Stimulated activated CD4-positive, alpha-beta T cell treated with anti-CD3 and anti-CD28 coated beads, Interleukin-2, amount 100 ng/mL, for 4 hours (primary cell): ENCODE data around the gene IL17C.

Experiments
- DNase-seq: peaks from one replicate; pipeline ENCODE4 v3.0.0-alpha.2; 2020; ENCODE audit warnings: low read depth

IL17C gene

DNA sequence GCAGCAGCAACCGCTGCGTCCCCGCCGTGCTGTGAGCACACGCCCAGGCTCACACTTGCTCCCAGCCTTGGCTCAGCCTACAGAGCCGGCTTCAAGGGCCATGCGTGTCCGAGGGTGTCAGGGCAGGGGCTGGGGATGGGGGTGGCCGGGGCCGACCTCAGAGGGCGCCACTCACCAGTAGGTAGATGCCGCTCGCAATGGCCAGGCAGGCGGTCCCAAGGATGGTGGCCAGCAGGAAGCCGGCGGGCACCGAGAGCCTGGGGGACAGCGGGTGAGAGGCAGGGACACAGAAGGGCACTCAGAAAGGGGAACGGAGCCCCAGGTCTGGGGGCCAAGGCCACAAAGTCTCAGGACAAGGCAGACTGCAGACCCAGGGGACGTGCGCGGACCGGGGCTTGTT lies 7.6 kb downstream of the IL17C start:
- no peak for DNase-seq

DNA sequence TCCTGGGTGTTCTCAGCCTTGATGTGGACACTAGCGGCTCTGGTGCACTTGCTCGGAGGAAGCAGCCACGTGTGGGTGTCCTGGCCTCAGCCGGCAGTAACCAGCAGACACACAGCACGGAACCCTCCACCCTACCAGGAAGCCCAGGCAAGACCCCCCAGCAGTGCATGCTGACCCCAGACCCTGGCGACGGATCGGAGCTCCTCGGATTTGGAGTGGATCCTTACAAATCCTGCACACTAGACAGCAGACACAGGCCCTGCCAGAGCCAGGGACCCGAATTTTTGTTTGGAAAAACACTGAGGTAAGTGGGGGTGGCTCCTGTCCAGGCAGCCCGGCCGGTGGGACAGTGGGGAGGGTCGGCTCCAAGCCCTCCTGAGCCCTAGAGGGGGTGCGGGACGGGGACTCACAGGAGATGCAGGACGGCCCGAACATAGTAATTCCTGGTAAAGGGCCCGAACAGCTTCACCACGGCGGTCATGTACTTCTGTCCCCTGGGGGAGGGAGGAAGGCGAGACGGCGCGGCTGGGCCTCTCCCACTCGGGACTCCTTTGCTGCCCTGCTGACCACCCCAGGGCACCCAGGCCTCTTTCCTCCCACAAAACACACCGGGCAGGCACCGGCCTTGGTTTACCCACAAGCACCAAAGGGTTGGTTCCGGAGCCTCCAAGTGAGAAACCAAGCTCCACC lies 8.1 kb downstream of the IL17C start:
- DNase-seq = no peak

DNA sequence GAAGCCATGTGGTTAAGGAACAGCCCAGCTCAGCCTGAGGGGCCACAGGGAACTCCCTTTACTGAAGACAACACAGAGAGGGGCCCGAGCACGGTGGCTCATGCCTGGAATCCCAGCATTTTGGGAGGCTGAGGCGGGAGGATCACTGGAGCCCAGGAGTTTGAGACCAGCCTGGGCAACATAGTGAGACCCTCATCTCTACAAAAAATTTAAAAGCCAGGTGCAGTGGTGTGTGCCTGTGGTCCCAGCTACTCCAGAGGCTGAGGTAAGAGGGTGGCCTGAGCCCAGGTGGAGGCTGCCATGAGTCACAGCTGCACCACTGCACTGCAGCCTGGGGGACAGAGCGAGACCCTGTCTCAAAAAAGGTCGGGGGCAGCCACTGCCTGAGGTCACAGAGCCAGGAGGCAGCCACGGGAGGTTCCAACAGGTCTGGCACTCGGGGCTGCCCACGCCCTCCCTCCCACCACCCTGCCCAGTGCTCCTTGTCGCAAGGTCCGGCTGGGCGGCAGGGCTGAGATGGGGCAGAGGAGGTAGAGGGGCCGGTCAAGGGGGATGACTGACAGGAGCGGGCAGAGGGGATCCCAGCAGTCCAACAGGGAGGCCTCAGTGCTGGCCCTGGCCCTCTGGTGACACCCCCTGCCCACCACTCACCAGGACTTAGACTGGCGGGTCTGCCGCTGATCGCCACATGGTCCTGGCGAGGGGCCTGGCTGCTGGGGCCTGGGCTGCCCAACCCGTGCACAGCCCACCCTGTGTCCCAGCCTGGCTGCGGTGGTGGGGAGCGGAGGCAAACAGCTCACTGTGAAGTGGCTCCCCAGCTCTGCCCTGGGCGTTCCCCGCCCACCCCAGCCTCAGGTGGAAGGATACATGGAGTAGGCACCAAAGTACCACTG lies 9.1 kb downstream of the IL17C start:
- no peak for DNase-seq

DNA sequence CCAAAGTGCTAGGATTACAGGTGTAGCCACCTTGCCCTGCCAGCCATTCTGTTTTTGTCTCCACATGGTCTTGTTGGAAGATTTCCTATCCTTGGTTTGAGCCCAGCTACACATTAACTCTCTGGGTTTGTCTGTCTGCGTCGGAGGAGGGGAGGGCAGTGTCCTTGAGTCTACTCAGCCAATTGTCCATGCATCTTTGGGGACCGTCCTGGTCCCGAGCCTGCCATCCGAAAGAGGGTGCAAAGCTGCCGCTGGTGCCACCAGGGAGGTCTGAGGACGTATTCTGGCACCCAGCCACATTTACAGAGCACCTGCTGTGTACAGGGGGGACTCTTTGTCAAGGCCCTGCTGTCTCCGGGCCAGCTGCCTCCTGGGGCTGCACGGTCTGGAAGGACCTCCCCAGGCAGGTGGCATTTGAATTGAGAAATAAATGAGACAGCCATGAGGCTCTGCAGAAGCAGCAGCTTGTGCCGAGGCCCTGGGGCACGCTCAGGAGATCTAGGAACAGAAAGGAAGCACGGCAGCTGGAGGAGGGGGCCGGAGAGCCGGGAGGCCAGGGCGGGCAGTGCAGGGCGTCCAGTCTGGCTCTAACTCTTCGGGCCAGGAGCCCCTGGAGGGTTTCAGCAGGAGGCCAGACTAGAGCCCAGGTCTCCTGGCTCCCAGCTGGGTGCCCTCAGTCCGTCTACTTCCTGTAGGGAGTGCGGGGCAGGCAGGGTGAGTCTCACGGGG lies 11.0 kb downstream of the IL17C start:
- no peak for DNase-seq

DNA sequence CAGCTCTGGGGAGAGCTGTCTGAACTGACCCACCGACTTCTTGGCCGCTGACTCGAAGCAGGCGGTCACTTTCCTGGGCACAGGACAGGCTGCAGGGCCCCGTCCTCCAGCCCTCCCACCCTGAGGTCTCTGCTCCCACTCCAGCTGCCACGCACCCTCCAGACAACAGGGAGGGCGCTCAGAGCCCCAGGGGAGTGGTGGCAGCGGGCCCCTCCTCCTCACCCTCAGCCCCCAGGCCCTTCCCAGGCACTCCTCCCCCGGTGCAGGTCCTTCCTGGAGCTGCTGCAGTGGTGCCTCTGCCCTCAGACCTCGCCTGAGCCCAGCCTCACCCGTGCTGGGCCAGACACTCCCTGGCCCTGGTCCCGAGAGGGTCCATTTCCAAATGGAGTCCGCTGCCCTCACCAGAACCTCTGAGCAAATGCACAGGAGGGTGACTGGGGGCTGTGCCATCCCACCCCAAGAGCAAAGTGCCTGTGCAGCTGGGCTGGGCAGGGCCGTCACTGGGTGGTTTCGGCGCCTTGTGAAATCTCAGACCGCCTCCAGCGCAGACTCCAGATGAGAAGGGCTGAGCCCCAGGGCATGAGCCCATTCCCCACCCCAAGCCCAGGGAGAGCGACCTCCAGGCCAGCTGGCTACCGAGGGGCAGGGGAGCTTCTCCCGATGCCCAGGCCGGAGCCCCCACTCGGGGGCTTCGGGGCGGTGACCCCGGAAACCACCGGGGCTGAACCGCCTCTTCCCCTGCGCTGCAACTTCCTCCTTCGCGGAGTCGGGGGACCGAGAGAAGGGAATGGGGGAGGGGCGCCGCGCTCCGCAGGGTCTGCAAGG lies 11.8 kb downstream of the IL17C start:
- no peak for DNase-seq

DNA sequence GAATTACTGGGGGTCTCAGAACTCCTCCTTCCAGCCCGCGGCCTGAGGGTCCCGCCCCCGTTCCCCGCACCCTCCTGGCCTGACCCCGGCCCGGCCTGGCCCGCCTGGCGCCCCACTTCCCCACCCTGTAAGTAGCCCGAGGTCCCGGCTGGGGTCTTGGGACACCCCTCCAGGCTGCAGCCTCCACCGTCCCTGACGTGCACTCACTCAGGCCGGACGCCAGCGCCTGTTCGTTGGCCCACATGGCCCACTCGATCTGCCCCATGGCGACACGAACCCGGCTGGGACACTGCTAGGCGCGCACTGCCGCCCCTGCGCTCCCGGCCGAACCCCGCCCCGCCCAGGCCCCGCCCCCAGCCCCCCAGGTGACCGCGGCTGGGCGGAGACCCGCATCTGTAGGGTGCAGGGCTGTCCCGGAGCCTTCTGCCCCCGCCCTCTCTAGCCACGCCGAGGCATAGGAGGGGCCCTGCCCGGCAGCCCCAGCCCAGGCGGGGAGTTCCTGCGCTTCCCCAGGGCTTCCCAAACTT lies 12.4 kb downstream of the IL17C start, which contains the start of gene CYBA:
Gene CYBA, minus strand, starts transcription at position 305 of the 527 bp plus-strand sequence. Its CDS starts 40 bp downstream, at position 265.
- DNase-seq = peak; percentile 58

DNA sequence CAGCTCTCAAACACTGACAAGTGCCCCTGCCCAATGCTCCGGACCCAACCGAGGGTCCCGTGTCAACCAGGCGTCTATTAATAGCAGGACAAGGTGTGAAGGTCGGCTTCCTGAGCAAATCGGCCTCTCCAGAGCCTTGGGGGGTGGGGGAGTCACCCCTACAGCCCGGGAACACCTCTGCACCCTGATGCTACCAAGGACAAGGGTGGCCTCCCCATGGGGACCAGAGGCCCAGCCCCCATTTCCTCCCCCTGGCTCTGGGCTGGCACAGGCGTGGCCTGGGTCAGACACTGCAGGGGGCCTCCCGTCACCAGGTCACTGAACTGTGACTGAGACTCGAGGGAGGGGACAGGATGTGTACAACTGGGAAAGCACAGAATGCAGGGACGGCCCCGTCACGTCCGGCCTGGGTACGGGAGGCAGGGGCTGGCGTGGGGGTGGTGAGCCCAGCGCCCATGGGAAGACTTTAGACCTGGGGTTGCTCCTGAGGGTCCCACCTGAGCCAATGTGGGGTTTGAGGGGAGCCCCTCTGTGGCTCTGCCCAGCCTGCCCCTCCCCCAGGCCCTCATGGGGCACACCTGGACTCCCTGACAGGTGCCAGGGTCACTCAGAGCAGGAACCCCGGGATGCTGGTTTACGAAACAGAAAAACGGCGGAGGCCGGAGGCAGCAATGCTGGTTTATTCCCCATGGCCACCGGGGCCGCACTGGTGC lies 13.1 kb downstream of the IL17C start:
- peak; percentile 49 for DNase-seq

DNA sequence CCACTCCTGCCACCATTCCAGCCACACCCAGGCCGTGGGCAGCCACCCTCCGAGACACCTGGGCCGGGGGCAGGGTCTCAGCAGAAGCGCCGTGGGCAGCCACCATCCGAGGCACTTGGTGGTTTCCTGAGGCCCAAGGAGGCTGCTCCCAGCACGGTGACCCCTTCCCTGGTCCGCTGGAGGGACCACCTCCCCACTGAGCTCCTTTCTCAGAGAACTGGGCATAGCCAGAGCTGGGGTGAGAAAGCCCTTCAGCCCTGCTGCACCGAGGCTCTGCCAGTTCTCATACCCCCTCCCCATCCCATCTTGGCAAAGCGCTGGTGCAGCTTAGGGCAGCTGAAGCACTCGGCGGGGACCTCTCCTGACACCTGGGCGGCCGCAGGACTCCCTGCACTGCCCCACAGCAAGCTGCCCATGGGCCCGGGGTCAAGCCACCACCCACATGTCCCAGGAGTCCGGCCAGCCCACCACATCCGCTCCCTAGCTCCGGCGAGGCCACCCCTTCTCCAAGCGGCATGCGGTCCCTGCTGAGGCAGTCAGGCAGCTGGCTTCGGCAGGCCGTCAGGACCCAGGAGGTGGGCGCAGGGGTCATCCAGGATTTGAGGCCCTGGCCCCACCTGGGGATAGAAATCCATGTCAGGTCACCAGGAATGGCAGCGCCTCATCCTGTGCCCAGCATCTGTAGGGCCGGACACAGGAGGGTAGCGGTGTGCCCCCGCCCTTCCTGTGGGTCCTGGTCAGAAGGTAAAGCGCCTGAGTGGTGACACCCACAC lies 13.8 kb downstream of the IL17C start:
- DNase-seq = no peak

DNA sequence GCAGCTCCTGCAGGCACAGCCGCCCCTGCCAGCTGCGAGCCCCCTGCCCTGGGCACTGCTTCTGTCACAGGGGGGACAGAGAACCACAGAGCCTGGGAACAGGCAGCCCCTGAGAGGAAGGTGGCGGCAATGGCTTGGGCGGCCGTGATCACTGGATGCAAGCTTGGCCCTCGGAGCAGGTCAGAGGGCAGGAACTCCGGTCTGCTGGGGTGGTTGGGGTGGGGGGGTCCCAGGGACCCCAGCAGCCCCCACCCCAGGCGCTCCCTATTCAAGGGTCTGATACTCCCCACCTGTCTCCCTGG lies 14.3 kb downstream of the IL17C start:
- no peak for DNase-seq

DNA sequence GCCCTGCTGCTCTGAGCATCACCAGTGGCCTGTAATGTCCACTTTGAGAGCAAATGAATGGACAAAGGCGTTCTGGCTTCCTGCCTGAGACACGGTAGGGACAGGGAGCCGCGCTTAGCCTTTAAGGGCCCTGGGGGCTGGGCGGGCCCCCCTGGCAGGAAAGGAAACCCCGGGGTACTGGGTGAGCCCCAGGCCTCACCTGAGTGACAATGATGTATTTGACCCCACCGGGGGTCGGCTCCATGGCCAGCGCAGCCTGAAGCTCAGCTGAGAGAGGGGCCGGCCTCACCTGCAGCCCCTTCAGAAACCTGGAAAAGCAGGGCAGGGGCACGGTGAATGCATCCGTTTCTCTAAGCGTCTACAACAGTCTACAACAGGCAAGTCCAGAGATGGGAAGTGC lies 14.7 kb downstream of the IL17C start:
- no peak for DNase-seq

DNA sequence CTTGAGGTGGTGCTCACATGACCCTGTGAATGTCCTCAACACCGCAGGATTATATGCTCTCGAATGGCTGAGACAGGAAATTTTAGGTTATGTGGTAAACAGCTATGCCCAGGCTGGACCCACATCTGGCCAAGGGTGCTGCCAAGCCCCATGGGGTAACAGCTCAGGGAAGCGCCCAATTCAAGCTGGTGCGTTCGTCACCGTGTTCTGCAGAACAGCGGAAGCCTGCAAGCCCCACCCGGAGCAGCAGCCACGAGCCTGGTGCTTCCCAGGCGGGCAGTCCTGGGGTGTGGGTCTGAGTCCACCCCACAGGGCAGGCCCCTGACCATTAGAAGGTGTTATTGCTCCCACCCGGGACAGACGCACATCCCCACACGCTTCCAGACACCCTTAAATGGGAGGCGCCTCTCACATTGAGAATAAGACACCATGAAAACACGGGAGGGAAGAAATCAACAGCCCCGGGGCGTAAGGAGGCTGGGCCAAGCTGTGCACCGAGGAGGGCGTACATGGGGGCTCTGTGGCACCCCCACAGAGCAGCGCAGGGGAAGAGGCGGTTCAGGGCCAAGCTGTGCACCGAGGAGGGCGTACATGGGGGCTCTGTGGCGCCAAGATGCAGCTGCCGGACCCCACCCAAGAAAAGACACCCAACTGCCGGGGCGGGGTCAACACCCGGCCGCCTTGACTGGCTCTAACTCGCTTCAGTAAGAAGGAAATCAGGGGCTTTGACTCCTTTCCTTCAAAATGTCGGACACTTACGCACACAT lies 15.4 kb downstream of the IL17C start:
- no peak for DNase-seq

DNA sequence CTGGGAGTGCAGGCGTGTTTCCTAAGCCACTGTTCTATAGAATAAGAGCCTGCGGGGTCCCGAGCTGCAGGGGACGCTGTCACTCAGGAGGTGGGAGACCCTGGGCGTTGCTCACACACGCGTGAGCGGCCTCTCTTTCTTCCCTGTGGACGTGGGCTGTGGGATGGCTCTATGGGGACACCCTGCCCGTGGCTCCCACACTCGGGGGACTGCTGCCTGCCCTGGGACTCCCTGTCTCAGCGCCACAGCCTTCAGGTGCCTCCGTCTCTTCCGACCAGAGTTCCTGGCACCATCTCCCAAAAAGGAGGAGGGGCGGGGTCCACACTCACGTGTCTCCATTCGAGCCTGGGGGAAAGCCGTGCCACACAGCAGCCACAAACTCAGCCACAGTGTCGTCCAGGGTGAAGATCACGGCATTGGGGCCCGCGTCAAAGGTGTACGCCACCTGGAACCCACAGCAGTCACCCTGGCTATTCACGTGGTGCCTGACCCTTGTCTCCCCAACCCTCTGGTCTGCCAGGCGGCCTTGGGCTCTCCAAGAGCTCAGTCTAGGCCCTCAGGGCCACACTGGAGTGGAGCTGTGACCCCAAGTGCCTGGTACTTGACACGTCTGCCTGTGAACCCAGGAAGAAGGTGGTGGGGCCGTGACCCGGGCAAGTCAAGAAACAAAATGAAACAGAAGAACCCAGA lies 16.1 kb downstream of the IL17C start:
- DNase-seq = no peak

DNA sequence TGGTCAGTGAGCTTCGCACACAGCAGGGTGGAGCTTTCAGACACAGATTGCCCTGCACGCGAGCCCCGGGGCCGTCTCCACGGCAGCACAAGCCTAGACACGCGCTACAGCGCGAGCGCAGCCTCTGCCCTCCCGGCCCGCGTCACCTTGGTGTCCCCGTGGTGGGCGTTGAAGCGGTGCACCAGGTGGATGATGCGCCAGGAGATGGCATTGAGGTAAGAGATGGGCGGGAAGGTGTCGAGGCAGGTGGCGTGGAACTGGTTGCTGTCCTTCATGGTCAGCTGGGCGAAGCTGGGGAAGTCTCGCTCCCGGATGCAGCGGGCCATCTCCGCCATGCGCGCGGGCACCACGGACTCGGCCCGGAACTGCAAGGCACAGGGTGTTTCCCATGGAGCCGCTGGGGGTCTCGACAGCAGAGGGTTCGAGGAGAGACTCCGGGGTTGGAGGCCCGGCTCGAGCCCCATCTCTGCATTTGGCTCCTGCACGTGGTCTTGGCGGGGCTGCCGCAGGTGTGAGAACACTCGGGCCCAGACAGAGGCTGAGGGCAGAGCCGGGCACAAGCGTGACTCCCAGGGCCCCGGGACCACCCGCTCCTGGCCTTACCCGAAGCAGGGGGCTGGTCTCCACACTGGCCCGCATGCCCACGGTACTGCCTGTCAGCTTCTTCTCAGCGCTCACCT lies 16.8 kb downstream of the IL17C start:
- DNase-seq = no peak

DNA sequence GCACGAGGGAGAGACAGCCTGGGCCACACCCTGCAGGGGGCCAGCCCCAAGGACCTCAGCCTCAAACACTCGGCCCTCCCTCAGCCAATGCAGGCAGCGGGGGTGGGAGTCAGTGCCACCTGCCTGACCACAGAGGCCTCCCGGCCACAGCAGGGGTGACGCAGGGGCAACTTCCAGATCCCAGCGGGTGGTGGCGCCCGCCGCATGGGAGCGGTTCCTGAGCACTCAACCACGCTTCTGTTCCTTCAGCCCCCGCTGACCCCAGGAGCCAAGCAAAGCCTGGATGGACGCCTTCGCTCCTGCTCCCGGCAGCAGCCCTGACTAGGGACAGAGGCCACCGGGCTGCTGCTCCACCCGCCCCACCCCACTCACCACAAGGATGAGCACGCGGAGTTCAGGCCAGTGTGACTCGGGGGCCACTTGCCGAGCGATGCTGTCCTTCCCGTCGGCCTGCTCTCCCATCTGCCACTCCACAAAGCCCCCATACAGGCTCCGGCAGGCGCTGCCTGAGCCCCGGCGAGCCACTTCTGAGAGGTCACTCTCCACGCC lies 17.4 kb downstream of the IL17C start:
- DNase-seq = no peak

DNA sequence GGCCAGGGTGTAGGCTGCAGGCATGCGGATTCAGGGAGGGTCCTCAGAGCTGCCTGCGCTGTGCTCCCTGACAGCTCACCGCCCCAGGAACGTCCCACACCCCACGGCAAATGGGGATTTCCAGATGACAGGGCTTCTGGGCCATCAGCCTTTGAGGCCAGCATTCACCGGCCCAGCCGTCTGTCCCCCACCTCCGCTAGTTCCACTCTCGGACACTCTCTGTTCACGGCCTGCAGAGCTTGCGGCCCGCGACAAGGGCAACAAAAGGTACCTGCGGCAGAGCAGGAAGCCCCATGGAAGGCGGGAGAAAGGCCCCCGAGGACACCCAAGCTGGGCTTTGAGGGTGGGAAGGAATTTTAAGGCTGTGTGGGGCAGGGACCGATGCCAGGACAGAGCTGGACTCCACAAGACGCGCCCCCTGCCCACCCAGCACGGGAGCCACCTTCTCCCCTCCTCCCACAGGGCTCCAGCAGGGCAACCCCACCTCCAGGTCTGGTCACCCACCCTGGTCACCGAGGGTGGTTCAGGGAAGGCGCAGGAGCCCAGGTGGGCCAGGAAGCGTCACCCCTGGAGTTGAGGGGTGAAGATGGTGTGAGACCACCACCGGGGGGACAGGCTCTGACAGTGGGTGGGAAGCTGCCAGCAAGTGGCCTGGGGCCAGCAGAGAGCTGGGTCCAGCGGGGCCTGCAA lies 18.1 kb downstream of the IL17C start:
- no peak for DNase-seq

DNA sequence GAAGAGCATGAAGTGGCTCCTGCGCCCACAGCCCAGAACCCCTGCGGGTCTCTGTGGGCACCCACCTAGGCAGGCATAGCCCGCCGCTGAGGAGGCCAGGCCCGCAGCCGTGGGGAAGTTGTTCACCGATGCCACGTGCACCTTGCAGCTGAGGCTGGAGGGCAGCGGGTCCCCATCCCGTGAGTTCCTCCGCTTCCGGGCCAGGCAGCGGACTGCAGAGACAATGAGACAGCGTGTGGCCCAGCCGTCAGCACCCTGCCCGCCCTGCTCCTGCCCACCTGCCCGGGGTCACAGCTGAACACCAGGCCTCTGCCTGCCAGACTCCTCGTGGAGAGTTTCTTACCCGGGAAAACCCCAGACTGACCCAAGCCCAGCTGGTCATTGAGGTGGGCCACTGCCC lies 19.0 kb downstream of the IL17C start:
- DNase-seq = no peak

DNA sequence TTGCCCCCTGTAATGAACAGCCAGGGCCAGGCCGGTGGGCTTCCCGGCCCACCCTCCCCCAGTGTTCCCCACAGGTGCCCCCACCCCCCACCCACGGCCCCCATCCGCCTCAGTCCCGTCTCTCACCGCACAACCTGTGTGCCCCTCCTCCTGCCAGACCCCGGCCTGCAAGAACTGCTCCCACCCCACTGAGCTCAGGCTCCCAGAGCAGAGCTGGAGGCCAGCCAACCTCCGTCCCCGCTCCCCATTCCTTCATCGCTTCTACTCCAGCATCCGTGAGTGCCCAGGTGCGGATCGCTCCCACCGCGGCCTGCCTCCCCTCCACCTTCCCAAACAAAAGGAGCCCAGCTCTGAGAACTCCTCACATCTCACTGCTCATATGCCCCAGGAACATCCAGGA lies 20.3 kb downstream of the IL17C start:
- DNase-seq = no peak
